Suprapubic skin (tissue), 3 donors: Measurements from ENCODE around the gene TMEM178B.

Experiments used
- EP300 ChIP-seq: sonication (generic); formaldehyde crosslinking; IDR thresholded peaks from one replicate; pipeline ENCODE4 v1.6.1; 2017; ENCODE audit warnings: antibody characterized with exemption
- POLR2A ChIP-seq, 2 donors: fragments of 450-650 bp; IDR thresholded peaks; one replicate each; pipeline ENCODE4 v1.6.1; 2017; ENCODE audit warnings: antibody characterized with exemption in 2 of 2, mild to moderate bottlenecking in 2 of 2, moderate library complexity in 2 of 2
- TF ChIP-seq, protein P1 (sequence below), 2 donors: fragments of 200-600 bp in 1 of 2; fragments of 450-650 bp in 1 of 2; sonication (generic) in 1 of 2; IDR thresholded peaks; one replicate each; pipeline ENCODE4 v1.5.1; 2016 to 2019; ENCODE audit warnings: antibody characterized with exemption in 2 of 2, mild to moderate bottlenecking in 1 of 2, moderate library complexity in 1 of 2

- TF ChIP-seq, protein P1, sequence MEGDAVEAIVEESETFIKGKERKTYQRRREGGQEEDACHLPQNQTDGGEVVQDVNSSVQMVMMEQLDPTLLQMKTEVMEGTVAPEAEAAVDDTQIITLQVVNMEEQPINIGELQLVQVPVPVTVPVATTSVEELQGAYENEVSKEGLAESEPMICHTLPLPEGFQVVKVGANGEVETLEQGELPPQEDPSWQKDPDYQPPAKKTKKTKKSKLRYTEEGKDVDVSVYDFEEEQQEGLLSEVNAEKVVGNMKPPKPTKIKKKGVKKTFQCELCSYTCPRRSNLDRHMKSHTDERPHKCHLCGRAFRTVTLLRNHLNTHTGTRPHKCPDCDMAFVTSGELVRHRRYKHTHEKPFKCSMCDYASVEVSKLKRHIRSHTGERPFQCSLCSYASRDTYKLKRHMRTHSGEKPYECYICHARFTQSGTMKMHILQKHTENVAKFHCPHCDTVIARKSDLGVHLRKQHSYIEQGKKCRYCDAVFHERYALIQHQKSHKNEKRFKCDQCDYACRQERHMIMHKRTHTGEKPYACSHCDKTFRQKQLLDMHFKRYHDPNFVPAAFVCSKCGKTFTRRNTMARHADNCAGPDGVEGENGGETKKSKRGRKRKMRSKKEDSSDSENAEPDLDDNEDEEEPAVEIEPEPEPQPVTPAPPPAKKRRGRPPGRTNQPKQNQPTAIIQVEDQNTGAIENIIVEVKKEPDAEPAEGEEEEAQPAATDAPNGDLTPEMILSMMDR (IDR thresholded peaks at IDR 0.05) = no peak
- TF ChIP-seq EP300 (no peak), POLR2A (IDR thresholded peaks at IDR 0.05) (no peak)
Observed at GRCh38 chr7:141262101-141263090, 188.5 kb downstream of the TMEM178B start.
